Stimulated activated CD4-positive, alpha-beta T cell treated with anti-CD3 and anti-CD28 coated beads, Interleukin-2, amount 100 ng/mL, for 48 hours (primary cell): ENCODE data around the gene CNPY1.

Experiments used
- DNase-seq, 2 donors: peaks; one replicate each; pipeline ENCODE4 v3.0.0-alpha.2; 2020

The CNPY1 gene

DNA sequence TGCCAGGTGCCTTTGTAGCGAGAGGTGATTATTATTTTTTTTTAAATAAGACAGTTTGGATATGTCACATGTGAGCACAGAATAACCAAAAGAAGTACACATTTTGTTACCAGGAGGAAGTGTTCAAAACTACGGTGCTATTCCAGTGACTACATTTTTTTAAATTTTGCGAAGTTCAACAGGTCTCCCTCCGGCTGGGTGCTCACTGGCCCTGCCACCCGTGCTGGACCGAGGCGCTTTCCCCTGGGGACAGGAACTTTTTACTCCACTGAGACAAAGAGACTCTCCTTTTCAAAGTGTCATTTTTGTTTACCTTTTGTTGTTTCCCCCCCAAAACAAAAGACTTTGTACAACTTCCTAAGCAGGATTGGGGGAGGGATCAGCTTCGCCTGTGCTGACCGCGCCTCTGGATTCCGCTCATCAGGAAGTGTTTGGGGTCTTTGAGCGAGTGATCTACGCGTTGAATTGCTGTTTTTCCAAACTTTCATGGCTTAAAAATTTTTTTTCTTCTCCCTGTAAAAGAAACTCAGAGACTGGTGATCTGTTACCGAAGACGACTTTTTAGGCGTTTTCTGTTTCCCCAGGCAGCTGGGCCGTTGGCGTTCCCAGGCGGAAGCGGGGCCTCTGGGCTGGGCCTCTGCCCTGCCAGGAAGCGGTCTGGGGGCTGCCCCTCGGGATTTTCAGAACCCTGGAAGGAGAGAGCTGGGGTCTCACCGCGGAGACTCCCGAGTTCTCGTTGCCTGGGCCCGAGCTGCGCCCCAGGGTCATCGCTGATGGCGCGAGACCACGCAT, 81.2 kb downstream of the CNPY1 start:
- no peak for DNase-seq

DNA sequence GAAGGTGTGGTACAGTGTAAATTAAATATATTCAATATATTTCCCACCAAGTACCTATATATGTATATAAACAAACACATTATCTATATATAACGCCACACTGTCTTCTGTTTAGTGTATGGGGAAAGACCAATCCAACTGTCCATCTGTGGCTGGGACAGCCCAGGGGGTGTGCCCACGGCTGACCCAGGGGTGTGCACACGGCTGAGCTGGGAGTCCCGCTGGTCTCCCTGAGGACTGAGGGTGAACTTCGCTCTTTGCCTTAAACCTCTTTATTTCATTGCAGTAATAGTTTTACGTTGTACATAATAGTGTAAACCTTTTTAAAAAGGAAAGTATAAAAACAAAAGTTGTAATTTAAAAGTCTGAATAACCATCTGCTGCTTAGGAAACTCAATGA, 82.2 kb downstream of the CNPY1 start:
- DNase-seq: no peak

DNA sequence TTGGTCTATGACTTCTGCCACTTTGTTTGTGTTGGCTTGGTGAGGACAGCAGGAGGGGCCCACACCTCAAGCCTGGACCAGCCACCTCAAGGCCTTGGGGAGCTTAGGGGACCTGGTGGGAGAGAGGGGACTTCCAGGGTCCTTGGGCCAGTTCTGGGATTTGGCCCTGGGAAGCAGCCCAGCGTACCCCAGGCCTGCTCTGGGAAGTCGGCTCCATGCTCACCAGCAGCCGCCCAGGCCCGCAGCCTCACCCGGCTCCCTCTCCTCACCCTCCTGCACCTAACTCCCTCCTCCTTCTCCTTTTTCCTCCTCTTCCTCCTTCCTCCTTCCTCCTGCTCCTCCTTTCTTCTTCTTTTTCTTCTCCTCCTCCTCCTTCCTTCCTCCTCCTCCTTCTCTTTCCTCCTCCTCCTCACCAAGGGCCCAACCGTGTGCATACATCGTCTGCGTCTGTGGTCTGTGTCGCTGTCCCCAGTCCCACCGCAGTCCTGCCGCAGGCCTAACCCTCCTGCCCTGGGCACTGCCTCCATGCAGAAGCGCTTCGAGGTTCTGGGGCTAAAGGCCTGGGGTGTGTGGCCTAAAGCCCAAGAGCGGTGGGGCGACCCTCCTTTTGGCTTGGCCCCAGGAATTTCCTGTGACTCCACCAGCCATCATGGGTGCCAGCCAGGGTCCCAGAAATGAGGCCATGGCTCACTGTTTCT, 83.1 kb downstream of the CNPY1 start:
- no peak for DNase-seq

DNA sequence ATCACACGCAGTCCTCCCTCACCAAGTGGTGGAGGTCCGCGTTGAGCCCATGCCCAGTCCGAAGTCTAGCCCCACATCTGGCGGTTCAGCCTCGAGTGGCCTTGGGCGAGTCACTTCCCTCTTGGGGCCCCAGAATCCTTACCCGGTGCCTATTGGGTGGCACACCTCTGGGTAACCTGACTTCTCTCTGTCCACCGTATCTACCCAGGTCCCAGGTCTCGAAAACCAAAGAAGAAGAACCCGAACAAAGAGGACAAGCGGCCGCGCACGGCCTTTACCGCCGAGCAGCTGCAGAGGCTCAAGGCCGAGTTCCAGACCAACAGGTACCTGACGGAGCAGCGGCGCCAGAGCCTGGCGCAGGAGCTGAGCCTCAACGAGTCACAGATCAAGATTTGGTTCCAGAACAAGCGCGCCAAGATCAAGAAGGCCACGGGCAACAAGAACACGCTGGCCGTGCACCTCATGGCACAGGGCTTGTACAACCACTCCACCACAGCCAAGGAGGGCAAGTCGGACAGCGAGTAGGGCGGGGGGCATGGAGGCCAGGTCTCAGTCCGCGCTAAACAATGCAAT, 84.1 kb downstream of the CNPY1 start:
- DNase-seq: no peak

DNA sequence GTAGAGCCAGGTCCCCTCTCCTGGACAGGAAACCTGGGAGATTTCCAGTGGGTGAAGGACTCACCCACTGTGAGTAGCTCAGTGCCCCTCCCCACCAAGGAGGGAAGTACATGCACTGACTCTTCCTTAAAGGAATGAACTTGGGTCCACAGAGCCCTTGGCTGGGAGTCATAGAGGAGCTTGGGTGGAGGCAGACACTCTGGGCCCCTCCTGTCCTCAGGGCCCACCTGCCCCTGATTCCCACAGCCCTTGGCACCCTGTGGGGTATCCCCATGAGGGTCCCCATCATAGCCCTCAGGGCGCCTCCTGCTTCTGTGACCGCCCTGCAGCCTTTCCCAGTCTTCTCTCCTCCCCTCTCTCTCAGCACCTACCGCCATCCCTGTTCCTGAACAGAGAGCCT, 84.7 kb downstream of the CNPY1 start:
- DNase-seq: no peak

DNA sequence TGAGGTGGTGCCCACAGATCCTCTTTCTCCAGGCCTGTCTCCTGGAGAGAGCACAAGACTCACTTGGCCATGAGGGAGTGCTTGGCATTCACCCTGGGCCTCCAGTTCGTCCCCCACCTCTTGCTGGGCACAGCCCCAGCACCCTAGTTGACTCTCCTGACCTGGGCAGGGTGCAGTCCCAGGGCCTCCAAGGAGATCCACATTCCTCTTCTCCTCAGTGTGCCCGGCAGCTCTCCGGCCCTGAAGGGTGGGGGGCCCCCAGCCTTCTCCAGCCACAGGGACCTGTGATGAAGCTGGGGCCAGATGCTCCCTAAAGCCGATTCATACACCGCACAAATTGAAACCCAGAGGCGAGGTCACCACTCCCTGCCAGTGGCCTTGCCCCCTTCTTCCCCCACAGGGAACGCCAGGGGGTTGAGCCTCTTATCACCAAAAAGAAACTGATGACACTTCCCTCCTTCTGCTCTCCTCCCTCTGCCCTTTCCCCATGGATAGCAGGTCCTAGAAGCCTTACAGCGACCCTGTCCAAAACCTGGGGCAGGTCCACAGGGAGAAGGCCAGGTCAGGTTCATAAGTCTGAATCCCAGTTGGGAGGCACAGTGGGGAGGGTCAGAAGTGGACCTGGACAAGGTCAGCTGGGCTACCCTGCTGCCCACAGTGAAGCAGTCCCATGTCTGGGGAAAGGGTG, 85.3 kb downstream of the CNPY1 start:
- DNase-seq: no peak

DNA sequence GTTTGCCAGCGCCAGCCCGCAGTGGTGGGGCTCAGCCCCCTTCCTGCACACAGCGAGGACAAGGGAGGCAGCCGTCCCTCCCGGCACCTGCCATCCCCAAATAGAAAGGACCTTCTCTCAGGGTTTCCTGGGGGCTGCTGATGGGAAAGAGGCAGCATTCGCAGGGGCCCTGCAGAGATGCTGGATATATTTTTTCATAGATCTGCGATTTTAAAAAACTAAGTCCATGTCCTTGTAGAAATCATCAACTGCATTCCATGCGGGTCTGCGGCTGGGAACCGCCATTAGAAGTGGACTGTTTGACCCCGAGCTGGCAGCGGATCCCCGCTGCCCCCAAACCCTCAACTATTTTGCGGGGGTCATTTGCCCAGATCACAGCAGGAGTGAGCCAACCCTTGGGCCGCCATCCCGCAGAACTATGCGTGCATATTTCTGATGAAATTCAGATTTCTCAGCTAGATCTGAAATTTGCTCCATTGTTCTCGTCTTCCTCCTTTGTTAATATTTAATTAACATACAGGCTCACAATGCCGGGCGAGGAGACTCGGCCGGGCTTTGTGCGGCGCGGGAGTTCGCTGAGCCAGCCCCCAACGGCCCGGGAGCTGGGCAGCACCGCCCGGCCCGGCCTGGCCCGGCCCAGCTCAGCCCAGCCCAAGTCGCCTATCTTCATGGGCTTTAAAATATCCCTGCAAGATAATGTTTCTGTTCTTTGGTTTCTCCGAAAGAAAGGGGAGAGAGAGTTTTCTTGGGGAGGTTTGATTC, 86.5 kb downstream of the CNPY1 start:
- no peak for DNase-seq

DNA sequence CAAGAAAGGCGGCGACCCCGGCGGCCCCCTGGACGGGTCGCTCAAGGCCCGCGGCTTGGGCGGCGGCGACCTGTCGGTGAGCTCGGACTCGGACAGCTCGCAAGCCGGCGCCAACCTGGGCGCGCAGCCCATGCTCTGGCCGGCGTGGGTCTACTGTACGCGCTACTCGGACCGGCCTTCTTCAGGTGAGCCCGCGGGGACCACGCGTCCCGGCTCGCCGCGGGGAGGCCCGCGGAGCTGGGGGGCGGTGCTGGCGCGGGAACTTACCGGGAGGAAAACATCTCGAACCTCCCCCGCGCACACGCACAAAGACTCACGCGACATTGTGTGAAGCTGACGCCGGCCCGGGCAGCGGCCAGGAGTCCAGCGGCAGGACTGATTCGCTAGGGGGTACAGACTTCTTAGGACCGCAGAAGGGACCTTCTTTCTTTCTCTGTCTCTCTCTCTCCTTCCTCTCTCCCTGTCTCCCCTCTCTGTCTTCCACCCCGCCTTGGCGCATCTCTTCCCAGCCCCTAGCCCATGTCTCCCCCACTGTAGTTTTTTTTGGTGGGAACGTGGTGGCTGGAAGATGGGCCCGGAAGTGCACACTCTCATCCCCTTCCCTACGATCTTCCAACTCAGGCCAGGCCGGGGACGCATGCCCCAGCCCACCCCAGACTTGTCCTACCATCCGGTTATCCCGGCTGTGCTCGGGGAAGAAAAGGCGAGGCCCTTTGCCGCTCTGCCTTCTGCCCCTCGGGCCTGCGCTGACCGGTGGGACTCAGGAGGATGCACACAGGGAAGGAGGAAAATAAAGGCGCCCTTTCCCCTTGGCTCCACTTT, 87.3 kb downstream of the CNPY1 start:
- DNase-seq: no peak

DNA sequence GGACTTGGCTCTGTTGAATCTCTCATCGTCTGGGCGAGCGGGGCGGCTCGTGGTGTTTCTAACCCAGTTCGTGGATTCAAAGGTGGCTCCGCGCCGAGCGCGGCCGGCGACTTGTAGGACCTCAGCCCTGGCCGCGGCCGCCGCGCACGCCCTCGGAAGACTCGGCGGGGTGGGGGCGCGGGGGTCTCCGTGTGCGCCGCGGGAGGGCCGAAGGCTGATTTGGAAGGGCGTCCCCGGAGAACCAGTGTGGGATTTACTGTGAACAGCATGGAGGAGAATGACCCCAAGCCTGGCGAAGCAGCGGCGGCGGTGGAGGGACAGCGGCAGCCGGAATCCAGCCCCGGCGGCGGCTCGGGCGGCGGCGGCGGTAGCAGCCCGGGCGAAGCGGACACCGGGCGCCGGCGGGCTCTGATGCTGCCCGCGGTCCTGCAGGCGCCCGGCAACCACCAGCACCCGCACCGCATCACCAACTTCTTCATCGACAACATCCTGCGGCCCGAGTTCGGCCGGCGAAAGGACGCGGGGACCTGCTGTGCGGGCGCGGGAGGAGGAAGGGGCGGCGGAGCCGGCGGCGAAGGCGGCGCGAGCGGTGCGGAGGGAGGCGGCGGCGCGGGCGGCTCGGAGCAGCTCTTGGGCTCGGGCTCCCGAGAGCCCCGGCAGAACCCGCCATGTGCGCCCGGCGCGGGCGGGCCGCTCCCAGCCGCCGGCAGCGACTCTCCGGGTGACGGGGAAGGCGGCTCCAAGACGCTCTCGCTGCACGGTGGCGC, 88.1 kb downstream of the CNPY1 start, which contains the start of gene EN2:
Gene EN2 (plus strand): TSS at position 19 of the 767 bp plus-strand sequence. CDS start 249 bp downstream, at position 268.
- no peak for DNase-seq

DNA sequence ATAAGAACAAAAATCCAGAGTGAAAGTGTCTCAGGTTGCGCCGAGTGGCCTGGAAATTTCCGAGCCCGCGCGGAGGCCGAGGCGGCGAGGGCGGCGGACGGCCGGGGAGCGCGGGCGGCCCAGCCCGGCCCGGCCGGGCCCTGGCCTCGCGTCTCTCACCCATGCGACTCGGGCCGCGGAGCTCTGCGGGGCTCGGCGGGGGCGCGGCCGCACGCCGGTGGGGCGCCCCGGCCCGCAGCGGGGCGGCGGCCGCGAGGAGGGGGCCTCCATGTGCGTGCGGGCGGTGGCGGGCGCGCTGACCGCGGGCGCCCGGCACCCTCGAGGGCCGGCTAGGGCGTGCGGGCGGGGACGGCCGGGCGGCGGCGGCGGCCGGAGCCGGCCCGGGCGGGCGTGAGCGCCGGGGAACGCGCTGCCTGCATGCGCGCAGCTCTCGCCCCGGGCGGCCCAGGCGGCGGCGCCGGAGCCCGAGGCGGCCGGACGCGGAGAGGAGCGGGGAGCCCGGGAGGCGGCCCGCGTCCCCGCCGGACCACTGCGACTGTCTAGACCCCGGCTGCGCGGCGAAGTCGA, 88.7 kb downstream of the CNPY1 start:
- DNase-seq: no peak

DNA sequence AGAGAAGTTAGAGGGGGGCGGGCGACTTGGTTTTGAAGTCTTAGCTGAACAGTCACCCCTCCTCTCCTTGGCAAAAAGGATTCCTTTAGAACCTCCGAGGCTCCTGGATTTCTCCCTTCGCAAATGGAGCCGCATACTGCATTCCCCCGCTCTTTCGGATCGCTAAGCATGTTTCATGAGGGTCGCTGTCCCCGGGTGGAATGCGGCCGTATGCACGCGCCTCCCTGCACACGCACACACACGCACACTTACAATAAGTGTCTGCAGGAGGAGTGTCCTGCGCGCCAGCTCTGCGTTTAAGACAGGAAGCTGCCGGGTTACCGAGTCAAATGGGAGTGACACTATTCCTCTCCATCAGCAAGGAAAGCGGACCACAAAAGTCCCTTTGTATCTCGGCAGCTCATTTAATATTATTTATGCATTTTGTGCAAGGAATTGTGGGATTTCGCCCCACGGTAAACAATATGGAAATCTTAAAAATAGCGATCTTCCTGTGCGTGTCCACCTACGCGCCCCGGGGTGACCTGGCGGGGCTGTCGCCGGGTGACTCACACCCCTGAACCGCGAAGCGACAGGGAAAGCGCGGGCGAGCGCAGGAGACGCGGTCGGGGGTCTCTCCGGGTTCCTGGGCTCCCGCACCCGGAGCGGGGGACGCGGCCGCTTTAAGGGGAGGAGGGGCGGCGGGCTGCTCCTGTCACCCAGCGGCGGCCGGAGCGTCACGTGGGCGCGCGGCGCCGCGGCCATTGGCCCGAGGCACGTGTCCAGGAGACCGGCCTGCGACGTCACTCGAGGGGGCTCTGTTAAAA, 89.4 kb downstream of the CNPY1 start:
- DNase-seq: no peak

DNA sequence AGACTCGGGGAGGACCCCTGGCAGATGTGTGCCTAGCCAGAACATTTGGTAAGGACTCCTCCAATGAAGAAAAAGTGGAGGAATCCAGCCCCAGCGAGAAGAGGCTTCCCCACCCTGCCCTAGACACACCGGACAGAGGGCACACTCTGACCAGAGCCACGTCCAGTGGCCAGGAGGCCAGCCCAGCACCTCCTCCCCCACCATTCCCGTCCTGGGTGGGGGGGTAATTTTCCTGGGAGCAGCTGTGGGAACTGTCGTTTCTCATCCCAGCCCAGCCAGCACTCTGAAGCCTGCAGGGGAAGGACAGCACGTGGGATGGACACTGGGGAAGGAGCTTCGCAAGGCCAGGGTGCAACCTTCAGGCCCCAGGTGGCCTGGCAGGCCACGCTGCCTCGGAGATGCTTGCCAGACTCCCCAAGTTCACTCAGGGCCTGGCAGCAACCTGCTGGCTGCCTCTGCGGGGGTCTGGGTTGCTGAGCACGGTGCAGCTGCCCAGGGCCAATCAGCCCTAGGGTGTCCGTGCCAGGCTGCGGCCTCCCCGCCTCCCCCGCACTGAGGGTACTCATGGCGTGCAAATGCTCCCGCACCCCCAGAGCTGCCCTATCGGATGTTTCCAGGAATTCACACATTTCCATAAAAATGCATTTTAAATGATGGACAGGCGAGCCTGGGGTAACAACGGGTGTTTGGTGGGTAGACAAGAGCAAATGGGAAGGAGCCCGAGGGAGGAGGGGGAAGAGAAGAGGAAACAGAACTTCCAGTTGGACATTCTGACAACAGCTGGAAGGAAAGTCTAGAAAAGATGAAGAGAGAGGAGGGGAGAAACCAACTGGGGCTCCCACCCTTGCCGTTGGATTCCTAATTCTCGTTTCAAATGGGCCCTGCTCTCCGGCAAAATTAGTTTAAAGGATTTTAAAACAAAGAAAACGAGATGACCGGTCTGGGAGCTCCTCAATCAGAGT, 90.3 kb downstream of the CNPY1 start:
- DNase-seq: no peak

DNA sequence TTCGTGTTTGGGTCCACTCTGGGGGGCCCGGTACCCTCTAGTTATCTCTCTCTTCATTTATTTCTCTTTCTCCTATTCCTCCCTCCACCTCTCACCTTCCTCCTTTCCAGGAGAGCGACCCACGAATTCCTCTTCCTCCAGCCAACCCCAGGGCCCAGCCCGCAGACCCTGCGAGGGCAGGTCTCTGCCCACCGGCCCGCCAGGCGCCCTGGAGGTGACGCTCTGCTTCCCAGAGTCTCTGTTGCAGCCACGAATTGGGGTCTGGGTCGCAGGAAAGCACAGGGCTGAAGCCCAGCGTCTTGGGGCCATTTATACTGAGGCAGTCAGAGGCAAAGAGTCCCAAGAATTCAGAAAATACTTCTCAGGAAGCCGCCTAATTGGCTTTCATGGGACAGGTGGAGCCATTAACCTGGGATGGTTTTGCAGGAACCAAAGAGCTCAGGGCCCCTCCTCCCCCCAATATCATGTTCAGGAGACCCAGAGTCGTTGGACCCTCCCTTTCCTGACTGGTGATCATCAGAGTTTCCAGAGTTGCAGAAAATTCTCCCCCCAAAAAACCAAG, 91.1 kb downstream of the CNPY1 start:
- no peak for DNase-seq

DNA sequence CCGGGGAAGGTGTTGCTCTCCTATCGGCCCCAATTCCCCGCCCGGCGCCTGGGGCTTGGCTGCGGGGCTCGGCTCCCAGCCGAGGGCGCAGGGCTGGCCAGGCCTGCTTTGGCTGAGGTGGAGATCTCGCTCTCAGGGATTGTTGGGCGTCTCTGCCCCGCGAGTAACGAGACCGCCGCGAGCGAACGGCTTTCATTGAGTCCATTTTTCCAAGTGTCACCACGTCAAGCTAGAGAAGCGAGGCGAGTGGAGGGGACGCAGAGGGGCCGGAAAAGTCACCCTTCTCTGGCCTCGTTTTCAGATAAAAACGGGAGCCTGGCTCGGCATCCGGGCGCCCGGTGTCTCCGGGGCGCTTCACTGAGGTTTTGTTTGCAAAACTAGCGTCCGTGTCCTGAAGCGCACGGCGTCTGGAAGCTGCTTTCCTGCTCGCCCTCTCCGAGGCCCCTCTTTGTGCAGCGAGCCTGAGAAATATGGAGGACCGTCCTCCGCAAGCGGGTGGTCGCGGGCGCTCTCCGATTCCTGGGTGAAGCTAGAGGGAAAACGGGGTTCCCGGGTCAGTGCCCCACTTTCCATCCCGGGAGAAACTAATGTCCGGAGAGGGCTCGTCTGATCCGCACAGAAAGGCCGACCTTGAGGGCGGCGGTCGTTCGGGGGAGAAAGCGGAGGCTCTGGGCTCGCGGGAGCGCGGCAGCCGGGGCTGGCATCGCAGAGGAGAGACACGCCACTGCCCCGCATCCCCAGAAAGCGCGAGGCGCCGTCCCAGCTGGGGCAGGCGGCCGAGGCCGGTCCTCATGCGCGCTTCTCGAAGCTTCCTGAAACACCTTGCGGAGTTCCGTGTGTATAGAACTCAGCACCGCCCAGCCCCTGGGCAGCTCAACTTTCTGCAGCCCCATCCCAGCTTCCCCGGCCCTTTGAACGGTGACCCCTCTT, 91.9 kb downstream of the CNPY1 start:
- no peak for DNase-seq

DNA sequence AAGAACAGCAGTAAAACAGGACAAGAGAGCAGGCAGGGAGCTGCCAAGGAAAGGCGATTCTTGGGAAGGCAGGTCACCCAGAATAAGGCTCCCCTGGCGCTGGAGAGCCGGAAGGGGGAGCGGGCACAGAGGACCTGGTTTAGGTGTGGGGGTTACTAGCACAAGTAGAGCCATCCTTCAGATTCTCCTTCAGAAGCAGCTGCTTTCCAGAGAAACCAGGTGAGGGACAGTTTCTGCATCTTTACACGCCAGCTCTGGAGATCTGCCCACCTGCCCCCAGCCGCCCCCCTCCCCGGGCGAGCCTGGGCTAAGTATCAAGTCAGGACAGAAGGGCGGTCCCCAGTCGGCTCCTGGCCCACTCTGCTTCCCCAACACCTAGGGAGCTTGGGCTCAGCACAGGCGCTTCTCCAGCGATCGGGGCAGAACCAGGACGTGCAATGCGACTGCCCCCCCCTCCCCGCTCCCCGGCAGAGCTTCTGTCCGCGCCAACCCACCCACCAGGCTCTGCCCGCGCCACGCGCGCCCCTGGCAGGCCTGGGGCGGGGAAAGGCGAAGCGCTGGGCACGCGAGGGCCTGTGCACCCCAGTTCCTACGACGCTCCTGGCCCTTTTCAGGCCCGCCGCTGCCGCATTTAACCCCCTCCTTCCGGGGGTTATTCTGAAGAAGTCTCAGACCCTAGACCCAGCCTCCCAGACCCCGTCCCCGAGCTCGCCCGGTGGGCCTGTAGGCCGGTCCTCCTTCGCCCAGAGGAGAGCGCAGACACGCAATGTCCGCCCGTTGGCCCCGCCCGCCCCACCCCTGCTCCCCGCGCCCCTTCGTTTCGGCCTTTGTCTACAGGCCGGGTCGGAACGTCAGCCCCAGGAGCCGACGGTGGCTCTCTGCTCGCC, 92.8 kb downstream of the CNPY1 start:
- no peak for DNase-seq
